GM21528 (cell line): ENCODE data around the gene DIO1.
A peak's percentile ranks its signal among the peaks of the same experiment; 100 is the strongest.

Experiments used
- ATAC-seq: cut with Tn5 transposase; IDR thresholded peaks from one replicate; pipeline ENCODE4 v1.9.1; 2021; ENCODE audit warnings: mild to moderate bottlenecking, moderate library complexity; ENCODE audit not compliant: unreplicated experiment, low FRiP score

Gene DIO1

DNA sequence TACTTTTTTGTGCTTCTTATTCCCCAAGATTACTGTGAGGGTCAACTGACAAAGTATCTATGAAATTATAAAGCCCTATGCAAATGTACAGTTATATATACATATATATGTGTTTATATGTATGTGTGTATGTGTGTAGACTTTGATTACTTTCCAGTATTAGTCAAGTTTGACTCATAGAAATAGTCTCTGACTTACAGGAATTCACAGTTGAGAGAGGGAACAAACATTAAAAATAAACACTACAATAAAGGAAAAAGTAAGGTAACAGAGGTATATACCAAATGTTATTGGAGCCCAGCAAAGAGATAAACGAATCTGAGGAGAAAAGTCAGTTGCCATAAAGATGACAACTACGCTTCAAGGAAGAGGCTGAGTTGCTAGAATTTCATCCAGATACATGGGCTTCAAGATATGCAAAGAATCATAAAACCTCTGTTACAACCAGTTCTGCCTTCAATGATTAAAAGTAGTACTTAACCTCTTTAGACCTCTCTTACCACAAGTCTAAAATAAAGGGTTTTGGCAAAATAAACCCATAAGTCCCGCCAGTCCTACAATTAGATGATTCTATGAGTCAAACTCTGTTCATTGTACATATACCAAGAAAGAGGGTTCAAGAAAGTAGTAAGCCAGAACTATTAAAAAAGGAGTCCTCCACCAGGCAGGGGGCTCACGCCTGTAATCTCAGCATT lies 44.3 kb downstream of the DIO1 start:
- no peak for ATAC-seq

DNA sequence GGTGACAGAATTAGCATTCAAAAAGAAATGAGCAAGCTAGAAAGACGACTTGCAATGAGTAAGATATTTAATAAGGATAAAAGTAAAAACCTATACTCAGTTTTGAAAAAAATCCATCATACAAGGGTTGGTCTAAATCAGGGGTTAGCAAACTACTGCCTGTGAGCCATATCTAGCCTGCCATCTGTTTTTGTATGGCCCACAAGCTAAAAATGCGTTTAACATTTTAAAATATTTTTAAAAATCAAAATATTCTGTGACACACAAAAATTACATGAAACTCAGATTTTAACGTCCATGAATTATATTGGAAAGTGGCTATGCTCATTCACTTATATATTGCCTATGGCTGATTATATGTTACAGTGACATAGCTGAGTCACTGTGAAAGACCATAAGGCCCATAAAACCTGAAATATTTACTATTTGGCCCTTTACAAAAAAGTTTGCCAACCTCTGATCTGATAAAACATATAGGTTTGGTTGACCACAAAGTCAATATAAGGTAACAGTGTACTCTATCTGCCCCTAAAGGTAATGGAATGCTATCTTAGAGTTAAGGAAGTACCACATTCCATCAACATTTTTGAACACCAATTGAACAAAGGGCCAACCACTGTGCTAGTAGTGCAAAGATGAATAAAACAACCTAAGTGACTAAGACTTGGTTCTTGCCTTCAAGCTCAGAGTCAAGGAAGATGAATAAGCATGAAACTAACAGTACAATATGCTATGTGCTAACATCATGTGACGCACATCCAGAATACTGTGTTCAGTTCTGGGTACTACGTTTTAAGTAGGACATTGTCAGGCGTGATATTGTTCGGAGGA lies 48.4 kb downstream of the DIO1 start:
- no peak for ATAC-seq

DNA sequence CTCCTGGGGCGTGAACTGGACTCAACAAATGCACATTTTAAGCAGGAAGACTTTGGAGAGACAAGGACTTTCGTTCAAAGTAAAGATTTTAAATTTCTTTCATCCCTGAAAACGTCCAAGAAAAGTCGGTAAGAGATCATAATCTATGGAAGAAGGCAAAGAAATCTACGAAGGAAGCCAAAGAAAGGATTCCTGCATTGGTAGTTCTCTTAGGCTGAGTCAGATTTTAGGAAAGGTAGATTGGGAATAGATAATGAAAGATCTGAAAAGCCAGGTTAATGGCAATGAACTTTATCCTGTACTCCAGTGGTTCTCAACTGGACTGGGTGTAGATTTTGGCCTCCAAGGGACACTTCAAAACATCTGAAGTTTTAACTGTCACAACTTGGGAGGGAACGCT lies 49.1 kb downstream of the DIO1 start:
- ATAC-seq, result no peak

DNA sequence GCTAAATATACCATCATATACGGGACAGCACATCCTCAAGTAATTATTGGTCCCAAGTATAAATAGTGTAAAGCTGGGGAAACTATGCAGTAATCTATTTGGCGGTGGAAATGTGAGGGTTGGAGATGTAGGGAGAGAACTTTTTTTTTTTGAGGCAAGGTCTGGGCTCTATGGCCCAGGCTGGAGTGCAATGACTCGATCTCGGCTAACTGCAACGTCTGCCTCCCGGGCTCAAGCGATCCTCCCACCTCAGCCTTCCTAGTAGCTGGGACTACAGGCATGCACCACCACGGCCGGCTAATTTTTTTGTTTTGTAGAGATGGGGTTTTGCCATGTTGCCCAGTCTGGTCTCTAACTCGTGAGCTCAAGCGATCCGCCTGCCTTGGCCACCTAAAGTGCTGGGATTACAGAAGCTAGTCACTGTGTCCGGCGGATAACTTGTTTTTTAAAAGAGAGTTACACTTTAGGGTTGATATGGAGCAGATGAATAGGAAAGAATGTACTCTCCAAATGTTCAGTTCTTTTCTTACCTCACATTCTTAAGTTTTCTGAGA lies 49.6 kb downstream of the DIO1 start:
- ATAC-seq, result no peak

DNA sequence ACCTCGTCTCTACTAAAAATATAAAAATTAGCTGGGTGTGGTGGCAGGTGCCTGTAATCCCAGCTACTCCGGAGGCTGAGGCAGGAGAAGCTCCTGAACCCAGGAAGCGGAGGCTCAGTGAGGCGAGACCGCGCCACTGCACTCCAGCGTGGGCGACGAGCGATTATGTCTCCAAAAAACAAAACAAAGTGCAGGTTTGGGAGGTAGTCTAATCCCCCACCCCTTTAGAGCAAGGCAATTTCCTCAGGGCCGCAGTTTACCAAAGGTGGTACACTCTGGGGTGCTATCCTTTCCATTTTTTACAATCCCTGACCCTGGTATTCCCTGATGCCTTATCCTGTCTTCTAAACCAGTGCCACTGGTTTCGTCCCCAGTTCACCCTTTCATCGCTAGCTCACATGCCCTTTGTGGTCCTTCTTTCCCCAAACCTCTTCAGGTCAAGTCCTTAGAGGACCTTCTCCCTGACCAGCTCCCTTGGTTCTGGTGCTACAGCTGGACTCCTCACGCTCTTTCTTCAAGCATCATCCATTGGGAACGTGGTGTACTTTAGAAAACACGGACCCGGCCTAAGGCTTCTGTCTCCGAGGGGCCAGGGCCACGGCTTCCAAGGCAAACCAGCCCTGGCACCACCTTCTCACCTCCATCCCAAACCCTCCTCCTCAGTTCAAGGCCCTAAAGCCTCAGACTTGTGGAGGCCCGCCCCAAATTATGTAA lies 50.6 kb downstream of the DIO1 start:
- no peak for ATAC-seq

DNA sequence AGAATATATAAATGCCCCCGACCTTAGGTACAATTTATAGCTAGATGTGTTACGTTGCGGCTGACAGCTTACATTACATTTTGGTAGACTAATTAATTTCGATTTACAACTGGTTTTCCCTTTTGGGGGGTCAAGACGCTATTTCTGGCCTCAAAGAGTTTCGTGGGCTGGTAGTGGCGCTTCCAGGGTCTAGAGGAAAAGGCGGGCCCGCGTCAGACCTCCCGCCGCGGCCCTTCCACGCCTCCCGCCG lies 51.1 kb downstream of the DIO1 start:
- ATAC-seq, result no peak

DNA sequence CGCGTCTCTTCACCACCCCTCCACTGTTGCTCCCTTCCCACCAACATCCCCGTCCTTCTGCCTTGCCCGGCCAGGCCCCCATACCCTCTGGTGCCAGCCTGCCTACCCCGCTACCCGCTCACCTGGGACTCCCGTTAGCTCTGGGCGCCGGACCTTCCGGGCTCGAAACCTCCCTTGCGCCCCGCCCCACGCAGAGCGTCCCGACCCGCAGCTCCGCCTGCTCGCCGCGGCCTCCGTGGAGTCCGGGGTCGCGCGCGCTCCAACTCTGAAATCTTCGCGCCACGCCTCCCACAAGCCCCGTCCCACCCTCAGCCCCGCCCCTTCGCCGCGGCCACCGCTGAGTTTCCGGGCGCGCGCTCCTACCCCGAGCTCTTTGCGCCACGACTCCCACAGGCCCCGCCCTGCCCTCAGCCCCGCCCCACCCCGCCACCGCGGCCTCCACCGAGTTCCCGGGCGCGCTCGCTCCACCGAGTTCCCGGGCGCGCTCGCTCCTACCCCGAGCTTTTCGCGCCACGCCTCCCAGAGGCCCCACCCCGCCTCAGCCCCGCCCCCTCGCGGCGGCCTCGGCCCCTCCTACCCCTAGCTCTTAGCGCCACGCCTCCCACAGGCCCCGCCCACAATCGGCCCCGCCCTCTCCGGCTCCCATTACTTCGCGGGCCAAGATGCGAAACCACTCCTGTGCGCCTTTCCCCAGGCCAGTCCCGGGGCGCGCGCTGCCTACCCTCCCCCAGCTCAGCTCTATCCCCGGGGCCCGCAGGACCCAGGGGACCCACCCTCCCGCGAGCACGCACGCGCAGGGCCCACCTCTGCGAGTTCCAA lies 51.7 kb downstream of the DIO1 start, which contains the start of gene IFT25:
TSS of gene IFT25 (minus strand) at position 267 of the 819 bp plus-strand sequence. CDS start 5,617 bp downstream, outside the sequence.
- ATAC-seq, result peak; percentile 65

DNA sequence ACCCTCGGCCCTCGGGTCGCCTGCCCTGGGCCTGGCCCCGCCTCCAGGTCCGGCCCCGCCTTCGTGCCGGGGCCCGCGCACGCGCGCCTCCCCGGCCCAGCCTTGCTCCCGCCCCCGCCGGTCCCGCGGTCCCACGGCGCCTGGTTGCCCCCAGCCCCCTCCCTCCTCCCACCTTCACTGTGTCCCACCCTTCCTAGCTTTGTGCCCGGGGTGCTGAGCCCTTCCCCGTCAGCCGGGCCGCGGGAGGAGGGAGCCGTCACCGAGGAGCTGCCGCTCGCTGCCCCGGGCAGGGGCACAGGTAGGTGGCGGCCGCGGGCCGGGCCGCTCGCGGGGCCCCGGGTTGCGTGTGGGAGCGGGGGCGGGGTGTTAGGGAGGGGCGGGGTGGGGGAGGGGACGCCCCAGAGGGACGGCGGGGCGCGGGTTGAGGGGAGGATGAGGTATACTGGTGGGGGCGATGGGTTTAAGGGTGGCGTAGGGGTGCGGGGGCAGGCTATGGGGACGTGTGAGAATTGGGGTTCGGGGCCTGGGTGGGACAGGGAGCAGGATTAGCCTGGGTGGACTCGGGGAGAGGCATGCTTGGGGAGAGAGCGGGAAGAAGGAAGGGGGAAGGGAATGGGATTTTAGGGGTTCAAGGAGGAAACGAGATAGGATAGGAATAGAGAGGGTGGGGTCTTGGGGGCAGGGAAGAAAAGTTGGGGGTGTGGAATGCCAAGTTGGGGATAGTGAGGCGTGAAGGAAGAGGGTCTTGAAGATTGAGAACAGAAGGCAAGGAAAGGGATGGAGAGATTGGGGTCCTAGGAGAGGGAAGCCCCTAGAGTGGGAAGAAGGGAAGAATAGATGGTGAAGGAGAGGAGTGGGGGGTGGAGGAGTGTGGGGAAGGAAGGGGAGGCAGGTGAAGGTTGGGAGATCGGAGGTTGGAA lies 52.5 kb downstream of the DIO1 start, which contains the start of gene LRRC42:
TSS of gene LRRC42 (plus strand) at position 99 of the 920 bp plus-strand sequence. CDS start 5,650 bp downstream, outside the sequence.
- peak; percentile 78 for ATAC-seq

DNA sequence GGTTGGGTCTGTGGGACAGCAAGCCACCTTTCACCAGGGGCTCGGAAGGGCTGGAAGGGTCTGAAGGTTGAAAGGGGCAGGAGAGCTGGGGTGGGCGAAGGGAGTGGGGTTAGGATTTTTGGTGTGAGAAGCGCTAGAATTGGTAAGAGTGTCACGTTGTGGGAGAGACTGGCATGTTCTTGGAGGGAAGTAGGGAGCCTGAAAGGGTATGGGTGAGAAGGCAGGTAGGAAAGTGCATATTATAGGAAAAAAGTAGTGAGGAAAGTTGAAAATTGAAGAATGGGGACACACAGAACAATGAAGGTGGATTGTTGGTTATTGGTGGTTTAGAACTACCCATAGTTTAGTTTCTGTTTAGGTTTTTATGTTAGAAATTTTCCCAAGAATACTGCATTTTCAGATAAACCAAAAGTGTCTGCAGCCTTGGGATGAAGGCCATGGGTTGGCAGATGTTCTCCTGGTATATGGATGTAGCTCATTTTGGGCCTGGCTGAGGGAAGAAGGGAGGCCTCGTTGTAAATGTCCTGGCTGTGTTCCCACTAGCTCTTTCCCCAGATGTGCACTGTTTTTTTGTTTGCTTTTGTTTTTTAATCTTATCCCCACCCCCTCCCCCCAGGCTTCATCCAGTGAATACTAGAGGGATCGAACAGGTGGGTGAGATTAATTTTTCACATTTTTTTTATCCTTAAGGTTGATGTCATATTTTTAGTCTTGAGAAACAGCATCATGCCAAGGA lies 53.4 kb downstream of the DIO1 start:
- no peak for ATAC-seq

DNA sequence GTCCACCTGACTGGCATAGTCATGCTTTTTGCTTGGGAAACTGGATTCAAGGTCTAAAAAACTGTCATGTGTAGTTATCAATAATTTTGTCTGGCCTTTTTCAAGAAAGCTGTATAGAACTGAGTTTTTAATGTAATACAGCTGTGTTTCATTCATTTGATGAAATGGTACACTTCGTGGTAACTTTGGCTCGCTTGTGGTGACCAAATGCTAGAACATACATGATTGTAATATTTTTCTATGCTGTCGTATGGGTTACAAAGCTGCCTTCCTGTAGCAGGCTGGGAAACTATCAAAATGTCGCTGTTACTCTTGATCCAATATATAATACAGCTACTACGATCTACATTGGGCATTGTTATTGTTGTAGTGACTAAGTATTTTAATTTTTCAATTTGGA lies 54.3 kb downstream of the DIO1 start:
- ATAC-seq, result no peak

DNA sequence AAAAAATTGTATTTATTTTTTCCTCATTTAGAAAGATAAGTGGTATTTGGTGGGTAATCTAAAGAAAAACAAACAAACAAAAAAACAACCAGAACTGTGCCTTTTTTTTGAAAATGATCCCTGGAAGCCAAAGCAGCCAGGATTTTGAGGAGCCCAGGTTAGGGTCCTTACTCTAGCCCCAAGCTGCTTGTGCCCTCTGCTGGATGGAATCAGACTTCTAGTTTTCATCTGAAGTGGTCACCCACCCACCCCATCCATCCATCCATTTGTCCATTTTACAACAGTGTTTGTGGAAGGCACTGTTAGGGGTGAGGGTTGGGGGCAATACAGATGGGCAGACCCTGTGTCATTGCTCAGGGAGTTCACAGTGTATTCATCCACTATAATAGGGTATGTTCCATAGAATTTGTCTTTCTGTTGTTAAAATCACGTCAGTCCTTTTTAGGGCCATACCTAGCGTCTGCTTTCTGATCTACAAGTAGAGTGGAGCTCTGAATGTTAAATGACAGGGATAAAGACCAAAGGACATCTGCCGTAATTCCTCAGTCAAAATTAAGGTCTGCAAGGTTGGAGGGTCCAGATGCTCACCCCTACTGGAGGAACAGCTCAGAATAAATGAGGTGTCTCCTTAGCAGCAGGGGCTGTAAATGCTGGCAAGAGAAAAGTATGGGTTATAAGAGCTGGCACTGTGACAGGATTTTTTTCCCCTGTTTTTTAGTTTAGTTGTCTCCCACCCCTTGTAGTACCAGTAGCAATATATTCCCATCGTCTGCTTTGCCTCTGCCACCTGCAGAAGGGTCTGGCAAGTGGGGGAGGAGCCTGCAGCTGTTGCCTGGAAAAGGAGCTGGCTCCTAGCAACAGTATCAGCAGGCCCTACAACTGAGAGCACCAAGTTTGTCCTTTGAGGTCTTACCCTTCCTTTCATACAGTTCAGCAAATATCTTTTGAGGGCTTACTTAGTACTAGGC lies 55.3 kb downstream of the DIO1 start:
- ATAC-seq, result no peak

DNA sequence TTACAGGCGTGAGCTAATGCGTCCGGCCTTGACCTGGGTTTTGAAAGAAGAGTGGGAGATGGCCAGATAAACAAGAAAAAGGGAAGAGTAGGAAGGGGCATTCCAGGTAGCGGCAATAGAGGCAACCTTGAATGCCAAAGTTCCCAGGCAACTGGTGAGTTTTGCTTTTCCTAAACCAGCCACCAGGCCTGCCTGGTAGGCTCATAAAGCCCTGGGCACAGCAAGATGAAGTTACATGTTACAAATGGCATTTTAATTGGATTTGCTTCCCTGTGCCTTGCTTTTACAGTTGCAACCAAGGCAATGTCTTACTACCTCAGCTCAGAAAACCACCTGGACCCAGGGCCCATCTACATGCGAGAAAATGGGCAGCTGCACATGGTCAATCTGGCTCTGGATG lies 57.7 kb downstream of the DIO1 start:
- ATAC-seq, result no peak

DNA sequence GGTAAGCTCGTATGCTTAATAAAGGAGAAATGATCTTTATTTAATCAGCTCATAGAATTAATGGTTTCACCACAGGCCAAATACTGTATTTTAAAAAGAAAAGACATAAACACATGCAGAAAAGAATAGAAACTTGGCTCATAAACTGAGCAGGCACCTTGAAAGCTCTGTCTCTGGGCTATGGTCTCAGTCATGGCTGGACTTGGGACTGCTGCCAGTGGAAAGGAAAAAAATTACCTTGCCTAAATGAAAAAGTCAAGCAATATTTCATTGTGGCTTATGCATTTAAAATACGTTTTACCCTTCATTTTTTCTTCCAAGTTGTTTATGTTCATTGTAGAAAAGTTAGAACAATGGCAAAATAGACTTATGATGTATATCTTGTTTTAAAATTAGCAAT lies 60.1 kb downstream of the DIO1 start:
- ATAC-seq, result no peak

DNA sequence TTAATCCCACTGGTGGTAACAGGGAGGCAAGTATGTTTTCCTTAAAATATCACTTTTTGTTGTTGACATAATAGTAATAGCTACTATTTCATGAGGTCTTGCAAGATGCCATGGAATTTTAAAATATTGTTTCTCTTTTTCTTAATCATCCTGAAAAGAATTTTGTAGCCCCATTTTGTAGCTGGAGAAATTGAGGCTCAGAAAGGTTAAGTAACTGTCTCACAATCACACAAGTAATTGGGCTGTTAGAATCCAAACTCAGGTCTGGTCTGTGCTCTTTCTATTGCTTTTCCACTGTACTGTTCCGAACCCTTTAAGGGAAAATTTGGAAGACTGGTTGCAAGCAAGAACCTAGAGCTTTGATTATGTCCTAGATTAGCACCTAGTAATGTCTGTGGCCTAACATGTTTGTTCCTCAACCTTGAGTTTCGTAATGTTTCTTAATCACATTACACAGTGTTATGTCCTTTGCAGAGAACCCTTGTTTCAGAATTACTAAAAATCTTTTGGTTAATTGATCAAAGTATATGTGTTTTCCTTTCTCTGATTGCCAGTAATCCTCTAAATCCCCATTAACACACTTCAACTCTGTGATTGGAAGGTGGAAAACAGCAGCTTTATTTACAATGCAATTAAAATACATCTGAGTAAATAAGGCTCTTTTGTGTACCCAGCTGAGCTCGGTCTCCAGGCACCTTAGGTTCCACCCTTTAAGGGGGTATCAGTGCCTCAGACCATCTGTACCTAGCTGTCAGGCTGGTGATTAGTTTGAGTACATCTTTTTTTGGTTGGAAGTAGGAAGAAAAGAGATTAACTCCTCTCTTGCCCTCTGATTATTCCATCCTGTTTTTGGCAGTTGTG lies 62.6 kb downstream of the DIO1 start:
- ATAC-seq, result no peak

DNA sequence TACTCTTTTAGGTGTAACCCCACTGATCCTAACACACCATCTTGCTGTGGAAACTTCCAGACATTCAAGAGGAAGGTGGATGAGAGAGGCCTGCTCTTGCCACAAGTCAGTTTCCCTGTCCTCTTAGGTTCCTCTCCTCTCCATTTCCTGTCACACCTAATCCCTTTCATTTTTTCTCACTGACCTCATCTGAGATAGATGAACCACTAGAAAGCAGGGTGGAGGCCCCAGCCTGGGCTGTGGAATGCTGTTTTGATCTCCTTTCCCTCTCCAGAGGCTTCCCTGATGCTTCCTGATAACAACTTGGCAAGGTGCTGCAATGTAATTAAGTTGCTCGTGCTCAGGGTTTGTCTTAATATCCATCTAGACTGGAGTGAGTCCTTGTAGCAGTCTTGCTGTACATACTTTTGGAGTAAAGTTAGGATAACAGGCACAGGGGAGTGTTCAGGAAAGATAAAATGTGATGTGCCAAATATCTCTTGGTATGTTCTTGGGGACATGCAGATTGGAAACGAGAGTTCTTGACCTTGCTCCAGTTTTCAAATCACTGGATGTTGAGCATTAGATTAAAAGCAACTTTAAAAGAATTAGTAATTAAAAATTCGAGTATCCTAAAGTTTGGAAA lies 63.3 kb downstream of the DIO1 start:
- ATAC-seq, result no peak

DNA sequence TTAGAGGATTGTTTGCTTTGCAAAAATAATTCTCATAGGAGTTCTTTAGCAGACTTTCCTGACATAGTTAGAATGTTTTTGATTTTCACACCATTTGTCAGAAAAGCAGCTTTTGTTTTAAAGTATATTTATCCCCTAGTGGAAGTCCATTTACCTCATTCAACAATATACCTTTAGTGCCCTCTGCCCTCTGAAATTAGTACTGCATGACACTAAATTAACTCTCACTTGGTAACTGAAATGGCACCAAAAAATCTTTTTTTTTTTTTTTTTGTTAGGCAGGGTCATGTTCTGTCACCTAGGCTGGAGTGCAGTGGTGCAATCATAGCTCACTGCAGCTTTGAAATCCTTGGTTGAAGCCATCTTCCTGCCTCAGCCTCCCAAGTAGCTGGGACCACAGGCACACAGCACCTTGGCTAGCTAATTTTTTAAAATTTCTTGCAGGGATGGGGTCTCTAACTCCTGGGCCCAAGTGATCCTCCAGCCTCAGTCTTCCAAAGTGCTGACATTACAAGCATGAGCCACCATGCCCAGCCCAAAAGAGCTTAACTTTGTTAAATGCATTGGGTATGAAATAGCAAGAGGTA lies 65.8 kb downstream of the DIO1 start:
- no peak for ATAC-seq
